Neuronal stem cell (in vitro differentiated cells): Measurements from ENCODE around the gene RNF150. TPM values are rescaled to one million over a fixed set of nuclear protein-coding genes. Genes with fewer than 3 reads are reported as not detected.

Experiments used
- DNase-seq: peaks from one replicate; pipeline ENCODE4 v3.0.0-alpha.2; 2013; ENCODE audit warnings: low spot score
- H2AFZ ChIP-seq: one replicate; pipeline ENCODE4 v1.6.1; 2013; ENCODE audit warnings: mild to moderate bottlenecking, low read length, inconsistent platforms
- H2AK5ac ChIP-seq: 2 replicates; pipeline ENCODE4 v1.6.1; 2013; ENCODE audit warnings: low read depth, mild to moderate bottlenecking, inconsistent platforms, low read length, moderate library complexity, mixed read lengths
- H2BK120ac ChIP-seq: 2 replicates; pipeline ENCODE4 v1.6.1; 2013; ENCODE audit warnings: low read depth, mild to moderate bottlenecking, inconsistent platforms, low read length, moderate library complexity, mixed read lengths
- H2BK12ac ChIP-seq: one replicate; pipeline ENCODE4 v1.6.1; 2013; ENCODE audit warnings: low read length, inconsistent platforms
- H2BK15ac ChIP-seq: 2 replicates; pipeline ENCODE4 v1.6.1; 2013; ENCODE audit warnings: mild to moderate bottlenecking, low read length, inconsistent platforms, mixed read lengths
- H2BK5ac ChIP-seq: one replicate; pipeline ENCODE4 v1.6.1; 2013; ENCODE audit warnings: inconsistent platforms, mild to moderate bottlenecking, low read length, moderate library complexity
- H3K14ac ChIP-seq: one replicate; pipeline ENCODE4 v1.6.1; 2013; ENCODE audit warnings: low read length, inconsistent platforms
- H3K18ac ChIP-seq: 2 replicates; pipeline ENCODE4 v1.6.1; 2013; ENCODE audit warnings: low read length, inconsistent platforms
- H3K23ac ChIP-seq: 2 replicates; pipeline ENCODE4 v1.6.1; 2013; ENCODE audit warnings: low read depth, mild to moderate bottlenecking, mixed read lengths, low read length, inconsistent platforms; ENCODE audit not compliant: poor library complexity
- H3K27ac ChIP-seq: replicated peaks from 3 replicates; pipeline ENCODE4 v1.5.1; 2013; ENCODE audit warnings: low read length, inconsistent platforms
- H3K27me3 ChIP-seq, 3 experiments: 2 replicates each; pipeline ENCODE4 v1.6.1; 2013; ENCODE audit warnings: low read length in 3 of 3, mild to moderate bottlenecking in 2 of 3, inconsistent platforms in 1 of 3, low read depth in 1 of 3, mixed read lengths in 1 of 3, moderate library complexity in 1 of 3; ENCODE audit not compliant: control insufficient read depth in 3 of 3, insufficient read depth in 3 of 3
- H3K36me3 ChIP-seq, 2 donors: replicated peaks in 1 of 2; 2 replicates each; pipeline ENCODE4 v1.6.1; 2013; ENCODE audit warnings: low read length in 2 of 2; ENCODE audit not compliant: control insufficient read depth in 2 of 2, insufficient read depth in 2 of 2
- H3K4ac ChIP-seq: 2 replicates; pipeline ENCODE4 v1.6.1; 2013; ENCODE audit warnings: inconsistent platforms, mild to moderate bottlenecking, low read length, moderate library complexity
- H3K4me1 ChIP-seq, 2 donors: 1 replicate in 1 of 2; 2 replicates in 1 of 2; pipeline ENCODE4 v1.6.1; 2013; ENCODE audit warnings: low read length in 2 of 2, low read depth in 1 of 2; ENCODE audit not compliant: control insufficient read depth in 2 of 2, insufficient read depth in 1 of 2
- H3K4me2 ChIP-seq: one replicate; pipeline ENCODE4 v1.6.1; 2013; ENCODE audit warnings: mild to moderate bottlenecking, low read length, inconsistent platforms; ENCODE audit not compliant: insufficient read depth, poor library complexity, severe bottlenecking
- H3K4me3 ChIP-seq, 2 donors: 2 replicates each; pipeline ENCODE4 v1.5.1; 2013; ENCODE audit warnings: low read length in 2 of 2, mild to moderate bottlenecking in 2 of 2, inconsistent platforms in 1 of 2, moderate library complexity in 1 of 2
- H3K79me1 ChIP-seq: one replicate; pipeline ENCODE4 v1.6.1; 2013; ENCODE audit warnings: low read depth, mild to moderate bottlenecking, inconsistent platforms, low read length, moderate library complexity
- H3K9ac ChIP-seq: one replicate; pipeline ENCODE4 v1.6.1; 2013; ENCODE audit warnings: mild to moderate bottlenecking, low read depth, low read length, inconsistent platforms; ENCODE audit not compliant: poor library complexity
- H3K9me3 ChIP-seq, 2 donors: replicated peaks in 1 of 2; 2 replicates each; pipeline versions ENCODE3 to v1.6.1; 2013; ENCODE audit warnings: low read length in 2 of 2, mild to moderate bottlenecking in 2 of 2, inconsistent platforms in 1 of 2, low read depth in 1 of 2, mixed read lengths in 1 of 2, moderate library complexity in 1 of 2; ENCODE audit not compliant: control insufficient read depth in 2 of 2, insufficient read depth in 1 of 2
- H4K8ac ChIP-seq: one replicate; pipeline ENCODE4 v1.6.1; 2013; ENCODE audit warnings: low read depth, mild to moderate bottlenecking, inconsistent platforms, low read length, moderate library complexity
- H4K91ac ChIP-seq: one replicate; pipeline ENCODE4 v1.6.1; 2013; ENCODE audit warnings: low read length, low read depth, mild to moderate bottlenecking, inconsistent platforms; ENCODE audit not compliant: poor library complexity
- WGBS, 2 donors: extraction: QIAGEN DNeasy Blood & Tissue Kit; methylation state at CpG; one replicate each; pipeline ENCODE4 v1.1.7; 2013; ENCODE audit warnings: missing lambda C conversion rate in 2 of 2, mixed read lengths in 1 of 2; ENCODE audit not compliant: insufficient read length in 2 of 2, insufficient replicate concordance in 1 of 2; ENCODE audit errors: extremely low coverage in 2 of 2; 5-methylcytosine and 5-hydroxymethylcytosine counted together
- polyA plus RNA-seq, 2 experiments: library from polyadenylated mRNA; stranded (reverse); fragments of 200-250 nt; gene quantifications; one replicate each; pipeline ENCODE4 v1.2.3, GENCODE V29; 2013

RNF150 gene
- 0.95 TPM for polyA plus RNA-seq (2013, experiment 1 of 2)
- 0.97 TPM for polyA plus RNA-seq (2013, experiment 2 of 2)

- peak within 1 kb of the TSS; percentile 97 for H2AFZ ChIP-seq
- H3K18ac ChIP-seq: peak within 1 kb of the TSS; percentile 95
- peak within 1 kb of the TSS; percentile 35 for H2BK12ac ChIP-seq
- no peaks in the 10 kb centered on the region for H3K79me1 ChIP-seq
- peak; percentile 84 for DNase-seq
- H3K36me3 ChIP-seq: no peaks in the 10 kb centered on the region
- H3K27me3 ChIP-seq: peaks cover 4 to 34% (median 10%) of the 10 kb centered on the region in 3 experiments
- peak within 1 kb of the TSS; percentile 94 for H3K9ac ChIP-seq
- H4K91ac ChIP-seq: no peak within 1 kb of the TSS
- H3K4me3 ChIP-seq: peak within 1 kb of the TSS; percentile 92 to 99
- peak within 1 kb of the TSS; percentile 66 for H2BK5ac ChIP-seq
- H4K8ac ChIP-seq: peak within 1 kb of the TSS; percentile 82
- H2AK5ac ChIP-seq: peak within 1 kb of the TSS; percentile 88
- peaks cover 8 to 9% of the 10 kb centered on the region in 2 donors for H3K4me1 ChIP-seq
- H2BK120ac ChIP-seq: no peak within 1 kb of the TSS
- H2BK15ac ChIP-seq: no peak within 1 kb of the TSS
- no CpG with 5 or more reads among the region's 50 CpGs for WGBS, 2 donors
- peak within 1 kb of the TSS; percentile 91 for H3K23ac ChIP-seq
- no peak within 1 kb of the TSS for H3K27ac ChIP-seq
- peak within 1 kb of the TSS; percentile 56 for H3K14ac ChIP-seq
- no peak within 1 kb of the TSS for H3K4ac ChIP-seq
- no peaks in the 10 kb centered on the region for H3K9me3 ChIP-seq
- H3K4me2 ChIP-seq: peak within 1 kb of the TSS; percentile 97
Observed at GRCh38 chr4:141133146-141133998, at the start of gene RNF150. RNF150 (minus strand) TSS chr4:141133469.

GRCh38 chr4:141180991-141181761 is 47.9 kb upstream of the RNF150 start:
- Histone ChIP-seq H2BK12ac (no peak overlapping the region), H3K4me1 (no peaks in the 10 kb centered on the region), H3K14ac (no peak overlapping the region), H3K27me3 (no peaks in the 10 kb centered on the region), H2BK15ac (no peak overlapping the region), H4K8ac (no peak overlapping the region), H3K23ac (no peak overlapping the region), H3K36me3 (no peaks in the 10 kb centered on the region), H3K9me3 (no peaks in the 10 kb centered on the region), H2BK120ac (no peak overlapping the region), H3K27ac (no peak overlapping the region), H2AK5ac (no peak overlapping the region), H3K4me3 (no peak overlapping the region), H3K4me2 (no peak overlapping the region), H2BK5ac (no peak overlapping the region), H4K91ac (no peak overlapping the region), H3K9ac (no peak overlapping the region), H2AFZ (no peak overlapping the region), H3K18ac (no peak overlapping the region), H3K4ac (no peak overlapping the region), H3K79me1 (no peaks in the 10 kb centered on the region)
- WGBS, 2 donors: no CpG with 5 or more reads among the region's 2 CpGs
- no peak for DNase-seq

- WGBS, 2 donors: no CpG with 5 or more reads among the region's 8 CpGs
- Histone ChIP-seq H4K8ac (no peak overlapping the region), H3K4me1 (no peaks in the 10 kb centered on the region)
Observed at GRCh38 chr4:141179474-141180373, 46.5 kb upstream of the RNF150 start.

More at GRCh38 chr4:141179474-141180373, 46.5 kb upstream of the RNF150 start:
- no peak overlapping the region for H3K18ac ChIP-seq
- H2BK12ac ChIP-seq: no peak overlapping the region
- H3K23ac ChIP-seq: no peak overlapping the region
- H3K9ac ChIP-seq: no peak overlapping the region
- H2AK5ac ChIP-seq: no peak overlapping the region
- H3K36me3 ChIP-seq: no peaks in the 10 kb centered on the region
- H3K14ac ChIP-seq: no peak overlapping the region
- H2BK15ac ChIP-seq: no peak overlapping the region
- no peak overlapping the region for H3K4me3 ChIP-seq
- H3K9me3 ChIP-seq: no peaks in the 10 kb centered on the region
- no peak overlapping the region for H2AFZ ChIP-seq
- DNase-seq: no peak
- H3K4ac ChIP-seq: no peak overlapping the region
- H2BK120ac ChIP-seq: no peak overlapping the region
- H3K27me3 ChIP-seq: no peaks in the 10 kb centered on the region
- no peak overlapping the region for H3K4me2 ChIP-seq
- no peak overlapping the region for H2BK5ac ChIP-seq
- no peak overlapping the region for H4K91ac ChIP-seq
- H3K79me1 ChIP-seq: no peaks in the 10 kb centered on the region
- no peak overlapping the region for H3K27ac ChIP-seq
